HepG2 (cell line): Measurements from ENCODE around the gene CDK10. TPM values are rescaled to one million over a fixed set of nuclear protein-coding genes. Genes with fewer than 3 reads are reported as not detected.

Source experiments
- CBX5 ChIP-seq: sonication (generic); formaldehyde crosslinking; IDR thresholded peaks from 2 replicates; pipeline ENCODE4 v1.4.0; 2020; ENCODE audit warnings: missing genetic modification reagents, borderline replicate concordance
- DPF2 ChIP-seq: sonication (generic); formaldehyde crosslinking; IDR thresholded peaks from 2 replicates; pipeline ENCODE4 v1.4.0; 2020; ENCODE audit warnings: mild to moderate bottlenecking, low read depth, missing genetic modification reagents, borderline replicate concordance
- GTF3A ChIP-seq: sonication (generic); formaldehyde crosslinking; conservative IDR thresholded peaks from 2 replicates; pipeline ENCODE4 v1.4.0; 2020; ENCODE audit warnings: mild to moderate bottlenecking, missing genetic modification reagents
- HMGA1 ChIP-seq: sonication (generic); formaldehyde crosslinking; conservative IDR thresholded peaks from 2 replicates; pipeline ENCODE4 v1.4.0; 2020; ENCODE audit warnings: missing genetic modification reagents
- XBP1 ChIP-seq: sonication (generic); formaldehyde crosslinking; IDR thresholded peaks from 2 replicates; pipeline ENCODE4 v1.5.0; 2020; ENCODE audit warnings: missing genetic modification reagents
- ZNF263 ChIP-seq: sonication (generic); formaldehyde crosslinking; IDR thresholded peaks from 2 replicates; pipeline ENCODE4 v1.4.0; 2020; ENCODE audit warnings: missing genetic modification reagents
- ZNF329 ChIP-seq: sonication (generic); formaldehyde crosslinking; IDR thresholded peaks from 2 replicates; pipeline ENCODE4 v1.9.0; 2021; ENCODE audit warnings: low read depth, mild to moderate bottlenecking, missing genetic modification reagents
- ZNF496 ChIP-seq: sonication (generic); formaldehyde crosslinking; IDR thresholded peaks from 2 replicates; pipeline ENCODE4 v1.8.1; 2023; ENCODE audit warnings: mild to moderate bottlenecking, moderate library complexity, missing genetic modification reagents; ENCODE audit not compliant: insufficient replicate concordance
- ZNF652 ChIP-seq: IDR thresholded peaks from 2 replicates; pipeline ENCODE4 v1.6.1; 2016; ENCODE audit warnings: low read depth, borderline replicate concordance
- ZNF713 ChIP-seq: sonication (generic); formaldehyde crosslinking; IDR thresholded peaks from 2 replicates; pipeline ENCODE4 v1.4.0; 2020; ENCODE audit warnings: mild to moderate bottlenecking, missing genetic modification reagents
- polyA plus RNA-seq, 8 experiments: library from polyadenylated mRNA; depleted of rRNA in 3 of 8; stranded (reverse) in 7 of 8; unstranded in 1 of 8; fragments of >200 nt; fragmentation: Illumina TruSeq in 4 of 8; extraction: Trizol in 4 of 8; gene quantifications; 2 replicates each; pipeline versions ENCODE4 v1.2.1 to v1.2.3, GENCODE V29; 2011 to 2016; ENCODE audit warnings: low read depth in 4 of 8, missing spikeins in 1 of 8, mixed read lengths in 1 of 8; ENCODE audit not compliant: insufficient read depth in 1 of 8
- total RNA-seq, 5 experiments: library from RNA; depleted of rRNA; stranded (reverse); fragments of >200 nt; fragmentation: Illumina TruSeq; extraction: Trizol; gene quantifications; 2 replicates each; pipeline ENCODE4 v1.2.3, GENCODE V29; 2016; ENCODE audit warnings: low read depth in 1 of 5
- TF ChIP-seq, protein P1 (sequence below): sonication (generic); formaldehyde crosslinking; IDR thresholded peaks from 2 replicates; pipeline ENCODE4 v1.9.0; 2021; ENCODE audit warnings: missing genetic modification reagents, borderline replicate concordance
- TF ChIP-seq, protein P2 (sequence below): conservative IDR thresholded peaks from 2 replicates; pipeline ENCODE4 v1.6.1; 2018; ENCODE audit warnings: missing genetic modification reagents
- TF ChIP-seq, protein P3 (sequence below): sonication (generic); formaldehyde crosslinking; conservative IDR thresholded peaks from 2 replicates; pipeline ENCODE4 v1.8.0; 2022; ENCODE audit warnings: low read depth, missing genetic modification reagents
- TF ChIP-seq, protein P4 (sequence below): sonication (generic); formaldehyde crosslinking; IDR thresholded peaks from 2 replicates; pipeline ENCODE4 v1.4.0; 2020; ENCODE audit warnings: missing genetic modification reagents
- TF ChIP-seq, protein P5 (sequence below): sonication (generic); formaldehyde crosslinking; IDR thresholded peaks from 2 replicates; pipeline ENCODE4 v1.4.0; 2020; ENCODE audit warnings: mild to moderate bottlenecking, missing genetic modification reagents

CDK10 gene
- total and polyA plus RNA-seq, 2 of the 13 experiments (the other 11 are each of a cell fraction or from before 2014, with no cell fraction given) = 2.5 to 3.9 TPM

DNA sequence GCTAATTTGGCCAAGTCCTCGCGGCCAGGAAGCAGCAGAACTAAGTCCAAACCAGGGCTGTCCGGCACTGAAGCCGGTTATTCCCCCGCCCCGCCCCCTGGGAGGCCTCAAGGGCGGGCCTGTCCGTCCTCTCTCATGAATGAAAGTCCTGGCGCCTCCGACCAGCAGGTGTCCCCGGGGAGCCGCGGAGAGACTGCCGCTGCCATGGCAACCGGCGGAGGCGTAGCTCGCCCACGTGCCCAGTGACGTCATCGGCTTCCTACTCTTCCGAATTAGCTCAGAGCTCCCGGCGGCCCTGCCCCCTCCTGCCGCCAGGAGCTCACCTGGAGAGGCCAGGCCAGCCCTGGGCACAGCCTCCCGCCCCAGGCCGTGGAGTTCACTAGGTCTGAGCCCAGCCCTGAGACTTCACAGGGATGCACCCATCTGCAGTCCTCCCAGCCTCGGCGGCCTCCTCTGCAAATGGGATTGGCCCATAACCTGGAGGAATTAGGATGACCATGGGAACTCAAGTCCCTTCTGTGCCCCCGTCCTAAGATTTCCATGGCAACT lies 13.7 kb downstream of the CDK10 start (continued):
- TF ChIP-seq, protein P1, sequence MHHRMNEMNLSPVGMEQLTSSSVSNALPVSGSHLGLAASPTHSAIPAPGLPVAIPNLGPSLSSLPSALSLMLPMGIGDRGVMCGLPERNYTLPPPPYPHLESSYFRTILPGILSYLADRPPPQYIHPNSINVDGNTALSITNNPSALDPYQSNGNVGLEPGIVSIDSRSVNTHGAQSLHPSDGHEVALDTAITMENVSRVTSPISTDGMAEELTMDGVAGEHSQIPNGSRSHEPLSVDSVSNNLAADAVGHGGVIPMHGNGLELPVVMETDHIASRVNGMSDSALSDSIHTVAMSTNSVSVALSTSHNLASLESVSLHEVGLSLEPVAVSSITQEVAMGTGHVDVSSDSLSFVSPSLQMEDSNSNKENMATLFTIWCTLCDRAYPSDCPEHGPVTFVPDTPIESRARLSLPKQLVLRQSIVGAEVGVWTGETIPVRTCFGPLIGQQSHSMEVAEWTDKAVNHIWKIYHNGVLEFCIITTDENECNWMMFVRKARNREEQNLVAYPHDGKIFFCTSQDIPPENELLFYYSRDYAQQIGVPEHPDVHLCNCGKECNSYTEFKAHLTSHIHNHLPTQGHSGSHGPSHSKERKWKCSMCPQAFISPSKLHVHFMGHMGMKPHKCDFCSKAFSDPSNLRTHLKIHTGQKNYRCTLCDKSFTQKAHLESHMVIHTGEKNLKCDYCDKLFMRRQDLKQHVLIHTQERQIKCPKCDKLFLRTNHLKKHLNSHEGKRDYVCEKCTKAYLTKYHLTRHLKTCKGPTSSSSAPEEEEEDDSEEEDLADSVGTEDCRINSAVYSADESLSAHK (CRISPR knock-in tag) = no peak
- no peak for TF ChIP-seq ZNF496 (CRISPR knock-in tag)
- no peak for TF ChIP-seq ZNF713 (CRISPR knock-in tag)
- TF ChIP-seq, protein P2, sequence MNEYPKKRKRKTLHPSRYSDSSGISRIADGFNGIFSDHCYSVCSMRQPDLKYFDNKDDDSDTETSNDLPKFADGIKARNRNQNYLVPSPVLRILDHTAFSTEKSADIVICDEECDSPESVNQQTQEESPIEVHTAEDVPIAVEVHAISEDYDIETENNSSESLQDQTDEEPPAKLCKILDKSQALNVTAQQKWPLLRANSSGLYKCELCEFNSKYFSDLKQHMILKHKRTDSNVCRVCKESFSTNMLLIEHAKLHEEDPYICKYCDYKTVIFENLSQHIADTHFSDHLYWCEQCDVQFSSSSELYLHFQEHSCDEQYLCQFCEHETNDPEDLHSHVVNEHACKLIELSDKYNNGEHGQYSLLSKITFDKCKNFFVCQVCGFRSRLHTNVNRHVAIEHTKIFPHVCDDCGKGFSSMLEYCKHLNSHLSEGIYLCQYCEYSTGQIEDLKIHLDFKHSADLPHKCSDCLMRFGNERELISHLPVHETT (CRISPR knock-in tag) = no peak; the same call in 1 of the 2 replicates
- peak; percentile 77; the same call in 1 of the 2 replicates for TF ChIP-seq CBX5 (CRISPR knock-in tag)
- TF ChIP-seq, protein P3, sequence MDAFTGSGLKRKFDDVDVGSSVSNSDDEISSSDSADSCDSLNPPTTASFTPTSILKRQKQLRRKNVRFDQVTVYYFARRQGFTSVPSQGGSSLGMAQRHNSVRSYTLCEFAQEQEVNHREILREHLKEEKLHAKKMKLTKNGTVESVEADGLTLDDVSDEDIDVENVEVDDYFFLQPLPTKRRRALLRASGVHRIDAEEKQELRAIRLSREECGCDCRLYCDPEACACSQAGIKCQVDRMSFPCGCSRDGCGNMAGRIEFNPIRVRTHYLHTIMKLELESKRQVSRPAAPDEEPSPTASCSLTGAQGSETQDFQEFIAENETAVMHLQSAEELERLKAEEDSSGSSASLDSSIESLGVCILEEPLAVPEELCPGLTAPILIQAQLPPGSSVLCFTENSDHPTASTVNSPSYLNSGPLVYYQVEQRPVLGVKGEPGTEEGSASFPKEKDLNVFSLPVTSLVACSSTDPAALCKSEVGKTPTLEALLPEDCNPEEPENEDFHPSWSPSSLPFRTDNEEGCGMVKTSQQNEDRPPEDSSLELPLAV (CRISPR knock-in tag) = no peak
- TF ChIP-seq, protein P4, sequence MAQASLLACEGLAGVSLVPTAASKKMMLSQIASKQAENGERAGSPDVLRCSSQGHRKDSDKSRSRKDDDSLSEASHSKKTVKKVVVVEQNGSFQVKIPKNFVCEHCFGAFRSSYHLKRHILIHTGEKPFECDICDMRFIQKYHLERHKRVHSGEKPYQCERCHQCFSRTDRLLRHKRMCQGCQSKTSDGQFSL (CRISPR knock-in tag) = peak; percentile 25; the same call in 1 of the 2 replicates
- peak; percentile 56; the same call in 1 of the 2 replicates for TF ChIP-seq XBP1
- peak; percentile 36; the same call in 1 of the 2 replicates for TF ChIP-seq DPF2 (CRISPR knock-in tag)
- no peak for TF ChIP-seq ZNF652 (CRISPR knock-in tag)
- TF ChIP-seq HMGA1 (CRISPR knock-in tag) = no peak
- no peak; the same call in 1 of the 2 replicates for TF ChIP-seq GTF3A (CRISPR knock-in tag)
- TF ChIP-seq ZNF329 (CRISPR knock-in tag) = no peak
- TF ChIP-seq, protein P5, sequence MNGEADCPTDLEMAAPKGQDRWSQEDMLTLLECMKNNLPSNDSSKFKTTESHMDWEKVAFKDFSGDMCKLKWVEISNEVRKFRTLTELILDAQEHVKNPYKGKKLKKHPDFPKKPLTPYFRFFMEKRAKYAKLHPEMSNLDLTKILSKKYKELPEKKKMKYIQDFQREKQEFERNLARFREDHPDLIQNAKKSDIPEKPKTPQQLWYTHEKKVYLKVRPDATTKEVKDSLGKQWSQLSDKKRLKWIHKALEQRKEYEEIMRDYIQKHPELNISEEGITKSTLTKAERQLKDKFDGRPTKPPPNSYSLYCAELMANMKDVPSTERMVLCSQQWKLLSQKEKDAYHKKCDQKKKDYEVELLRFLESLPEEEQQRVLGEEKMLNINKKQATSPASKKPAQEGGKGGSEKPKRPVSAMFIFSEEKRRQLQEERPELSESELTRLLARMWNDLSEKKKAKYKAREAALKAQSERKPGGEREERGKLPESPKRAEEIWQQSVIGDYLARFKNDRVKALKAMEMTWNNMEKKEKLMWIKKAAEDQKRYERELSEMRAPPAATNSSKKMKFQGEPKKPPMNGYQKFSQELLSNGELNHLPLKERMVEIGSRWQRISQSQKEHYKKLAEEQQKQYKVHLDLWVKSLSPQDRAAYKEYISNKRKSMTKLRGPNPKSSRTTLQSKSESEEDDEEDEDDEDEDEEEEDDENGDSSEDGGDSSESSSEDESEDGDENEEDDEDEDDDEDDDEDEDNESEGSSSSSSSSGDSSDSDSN (CRISPR knock-in tag) = peak; percentile 69; the same call in 1 of the 2 replicates
- TF ChIP-seq ZNF263 (CRISPR knock-in tag) = no peak; the same call in 1 of the 2 replicates
